Measurements from ENCODE around the gene RBM18. TPM values are rescaled to one million over a fixed set of nuclear protein-coding genes. Genes with fewer than 3 reads are reported as not detected.

RBM18 gene
- total and polyA plus RNA-seq, 2 experiments from 2014 or later: 11.6 to 32.6 TPM

GRCh38 chr9:122291458-122291857 is 26.8 kb upstream of the RBM18 start:
- peaks cover 50% of the 10 kb centered on the region for H3K36me3 ChIP-seq (ENCODE audit: low read depth)

DNA sequence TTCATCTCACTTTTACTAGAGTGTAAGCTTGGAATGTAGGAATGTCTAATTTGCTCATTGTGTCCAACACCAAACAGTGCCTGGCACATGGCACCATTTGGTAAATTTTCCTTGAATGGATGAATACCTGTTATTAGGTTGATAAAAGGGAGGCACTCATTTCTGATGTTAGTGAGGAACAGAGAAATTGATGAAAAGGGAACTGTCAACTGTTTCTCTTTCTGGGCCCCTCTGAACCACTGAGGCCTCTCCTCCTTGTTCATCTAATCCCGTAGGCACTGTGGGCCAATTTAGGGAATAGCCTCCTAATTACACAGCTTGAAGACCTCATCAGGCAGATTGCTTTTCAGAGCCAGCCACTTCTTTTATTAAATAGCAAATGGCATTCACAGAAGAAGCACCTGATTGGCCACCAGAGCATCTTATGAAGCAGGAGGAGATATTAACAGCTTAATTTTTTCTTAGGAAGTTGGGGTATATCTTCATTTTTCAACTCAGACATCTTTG is 22.6 kb upstream of the RBM18 start:
- no peak overlapping the region for H3K27ac ChIP-seq
- no peak overlapping the region for H3K4me2 ChIP-seq (ENCODE audit: unreplicated experiment)
- H3K27me3 ChIP-seq (replicated peaks; ENCODE audit: insufficient read depth): no peaks in the 10 kb centered on the region
- H3K4me1 ChIP-seq (ENCODE audit: insufficient read depth): no peaks in the 10 kb centered on the region
- DNase-seq: no peak
- no peaks in the 10 kb centered on the region for H3K9me3 ChIP-seq (ENCODE audit: low read depth)
- H3K9ac ChIP-seq: no peak overlapping the region
- WGBS, 2 experiments (ENCODE audit: low coverage in 1 of 2, low lambda C conversion rate in 2 of 2, missing lambda C conversion rate in 2 of 2): 57 to 65% methylated on average over 1 of the region's 1 CpG
- H3K79me2 ChIP-seq (ENCODE audit: insufficient read depth): peaks cover 12% of the 10 kb centered on the region
- H4K20me1 ChIP-seq (ENCODE audit: insufficient read depth): no peaks in the 10 kb centered on the region
- no peaks in the 10 kb centered on the region for H3F3A ChIP-seq (ENCODE audit: insufficient read depth)
- in situ Hi-C loops (cut with MboI): no loop called here
- H3K4me3 ChIP-seq: no peak overlapping the region
- TF ChIP-seq EZH2phosphoT487 (IDR thresholded peaks at IDR 0.05; ENCODE audit: insufficient read depth, low read depth) (no peak), EZH2 (IDR thresholded peaks at IDR 0.05; ENCODE audit: insufficient read depth, poor library complexity, severe bottlenecking) (no peak)
- no peaks in the 10 kb centered on the region for H3K9me2 ChIP-seq (ENCODE audit: insufficient read depth)
- no peak overlapping the region for H2AFZ ChIP-seq
- H3K36me3 ChIP-seq (ENCODE audit: low read depth): peaks cover 49% of the 10 kb centered on the region

More at GRCh38 chr9:122291458-122291857, 26.8 kb upstream of the RBM18 start:
- Histone ChIP-seq H3K9ac (no peak overlapping the region), H4K20me1 (ENCODE audit: insufficient read depth) (no peaks in the 10 kb centered on the region), H3K4me1 (ENCODE audit: insufficient read depth) (no peaks in the 10 kb centered on the region), H3K27me3 (replicated peaks; ENCODE audit: insufficient read depth) (no peaks in the 10 kb centered on the region), H3K4me3 (no peak overlapping the region), H3K9me2 (ENCODE audit: insufficient read depth) (no peaks in the 10 kb centered on the region), H3K79me2 (ENCODE audit: insufficient read depth) (peaks cover 13% of the 10 kb centered on the region), H3F3A (ENCODE audit: insufficient read depth) (peaks cover 7% of the 10 kb centered on the region; the same call in 1 of the 2 replicates), H2AFZ (no peak overlapping the region), H3K9me3 (ENCODE audit: low read depth) (no peaks in the 10 kb centered on the region), H3K4me2 (ENCODE audit: unreplicated experiment) (no peak overlapping the region), H3K27ac (no peak overlapping the region)
- 56 to 59% methylated on average over 3 of the region's 3 CpGs for WGBS, 2 experiments (ENCODE audit: low coverage in 1 of 2, low lambda C conversion rate in 2 of 2, missing lambda C conversion rate in 2 of 2)
- in situ Hi-C loops (cut with MboI): no loop called here
- DNase-seq: no peak
- TF ChIP-seq EZH2 (IDR thresholded peaks at IDR 0.05; ENCODE audit: insufficient read depth, poor library complexity, severe bottlenecking) (no peak), EZH2phosphoT487 (IDR thresholded peaks at IDR 0.05; ENCODE audit: insufficient read depth, low read depth) (no peak)

- no peak overlapping the region for H3K9ac ChIP-seq
- in situ Hi-C loops (cut with MboI): no loop called here
- no peaks in the 10 kb centered on the region for H3K27me3 ChIP-seq (replicated peaks; ENCODE audit: insufficient read depth)
- no peaks in the 10 kb centered on the region for H3K9me3 ChIP-seq (ENCODE audit: low read depth)
- no peaks in the 10 kb centered on the region for H4K20me1 ChIP-seq (ENCODE audit: insufficient read depth)
- H3K27ac ChIP-seq: no peak overlapping the region
- no peak overlapping the region for H3K4me3 ChIP-seq
- H3K79me2 ChIP-seq (ENCODE audit: insufficient read depth): peaks cover 17% of the 10 kb centered on the region
- H3K4me1 ChIP-seq (ENCODE audit: insufficient read depth): no peaks in the 10 kb centered on the region
- TF ChIP-seq EZH2 (IDR thresholded peaks at IDR 0.05; ENCODE audit: insufficient read depth, poor library complexity, severe bottlenecking) (no peak), EZH2phosphoT487 (IDR thresholded peaks at IDR 0.05; ENCODE audit: insufficient read depth, low read depth) (no peak)
- no peak overlapping the region for H2AFZ ChIP-seq
- H3F3A ChIP-seq (ENCODE audit: insufficient read depth): no peaks in the 10 kb centered on the region
- H3K4me2 ChIP-seq (ENCODE audit: unreplicated experiment): no peak overlapping the region
- no peaks in the 10 kb centered on the region for H3K9me2 ChIP-seq (ENCODE audit: insufficient read depth)
- WGBS, 2 experiments (ENCODE audit: low coverage in 1 of 2, low lambda C conversion rate in 2 of 2, missing lambda C conversion rate in 2 of 2): 97 to 100% methylated on average over 1 of the region's 1 CpG
- H3K36me3 ChIP-seq (ENCODE audit: low read depth): peaks cover 46% of the 10 kb centered on the region
- DNase-seq: no peak
These were observed 22.1 kb upstream of the RBM18 start for GRCh38 chr9:122286764-122287163.

- in situ Hi-C loops (cut with MboI): no loop called here
- Histone ChIP-seq H3K27me3 (replicated peaks; ENCODE audit: insufficient read depth) (no peaks in the 10 kb centered on the region), H2AFZ (no peak overlapping the region), H3K27ac (no peak overlapping the region), H3K9me2 (ENCODE audit: insufficient read depth) (no peaks in the 10 kb centered on the region), H3F3A (ENCODE audit: insufficient read depth) (no peaks in the 10 kb centered on the region), H3K36me3 (ENCODE audit: low read depth) (peaks cover 32% of the 10 kb centered on the region), H3K4me2 (ENCODE audit: unreplicated experiment) (no peak overlapping the region), H3K79me2 (ENCODE audit: insufficient read depth) (peaks cover 63% of the 10 kb centered on the region), H3K9ac (no peak overlapping the region), H3K9me3 (ENCODE audit: low read depth) (no peaks in the 10 kb centered on the region), H3K4me1 (ENCODE audit: insufficient read depth) (no peaks in the 10 kb centered on the region), H4K20me1 (ENCODE audit: insufficient read depth) (no peaks in the 10 kb centered on the region), H3K4me3 (no peak overlapping the region)
- DNase-seq: no peak
- TF ChIP-seq EZH2 (IDR thresholded peaks at IDR 0.05; ENCODE audit: insufficient read depth, poor library complexity, severe bottlenecking) (no peak), EZH2phosphoT487 (IDR thresholded peaks at IDR 0.05; ENCODE audit: insufficient read depth, low read depth) (no peak)
- 97 to 100% methylated on average over 5 of the region's 5 CpGs for WGBS, 2 experiments (ENCODE audit: low coverage in 1 of 2, low lambda C conversion rate in 2 of 2, missing lambda C conversion rate in 2 of 2)
These were observed 16.7 kb upstream of the RBM18 start for GRCh38 chr9:122281368-122281767.

Measured in GM23248 (cell line).